Osteoblast (primary cell): ENCODE data around the gene CCDC88B. TPM values are rescaled to one million over a fixed set of nuclear protein-coding genes. Genes with fewer than 3 reads are reported as not detected.

Experiments used
- DNase-seq: peaks from one replicate; pipeline ENCODE4 v3.0.0; 2011; ENCODE audit warnings: low spot score, mixed read lengths; ENCODE audit not compliant: insufficient read length; ENCODE audit errors: missing footprints
- H2AFZ ChIP-seq: 2 replicates; pipeline ENCODE4 v1.6.0; 2011; ENCODE audit warnings: mild to moderate bottlenecking, low read length
- H3K27ac ChIP-seq: 2 replicates; pipeline ENCODE4 v1.5.1; 2011; ENCODE audit warnings: mild to moderate bottlenecking, low read depth, low read length, moderate library complexity
- H3K27me3 ChIP-seq: 2 replicates; pipeline ENCODE4 v1.6.0; 2012; ENCODE audit warnings: mild to moderate bottlenecking, control low read depth, inconsistent platforms, low read length, moderate library complexity; ENCODE audit not compliant: insufficient read depth
- H3K36me3 ChIP-seq: 2 replicates; pipeline ENCODE4 v1.5.1; 2011; ENCODE audit warnings: mild to moderate bottlenecking, low read length, control low read depth, moderate library complexity; ENCODE audit not compliant: insufficient read depth
- H3K4me1 ChIP-seq: 2 replicates; pipeline ENCODE4 v1.5.1; 2011; ENCODE audit warnings: mild to moderate bottlenecking, low read length, control low read depth, moderate library complexity; ENCODE audit not compliant: insufficient read depth
- H3K4me2 ChIP-seq: 2 replicates; pipeline ENCODE4 v1.6.0; 2011; ENCODE audit warnings: mild to moderate bottlenecking, low read length; ENCODE audit not compliant: insufficient read depth
- H3K4me3 ChIP-seq: fragments of 200-600 bp; sonication (generic); 3 replicates; pipeline ENCODE4 v1.5.1; 2012; ENCODE audit warnings: mild to moderate bottlenecking, low read length, inconsistent platforms; ENCODE audit not compliant: insufficient read depth
- H3K79me2 ChIP-seq: 2 replicates; pipeline ENCODE4 v1.6.0; 2012; ENCODE audit warnings: mild to moderate bottlenecking, low read length, control low read depth, inconsistent platforms; ENCODE audit not compliant: insufficient read depth
- H3K9me3 ChIP-seq: 2 replicates; pipeline ENCODE4 v1.5.1; 2011; ENCODE audit warnings: low read depth, low read length, control low read depth
- H4K20me1 ChIP-seq: 2 replicates; pipeline ENCODE4 v1.6.0; 2012; ENCODE audit warnings: mild to moderate bottlenecking, low read length, control low read depth; ENCODE audit not compliant: insufficient read depth
- CTCF ChIP-seq: IDR thresholded peaks from 2 replicates; pipeline ENCODE4 v1.5.1; 2011; ENCODE audit warnings: mild to moderate bottlenecking, low read depth, low read length, moderate library complexity; ENCODE audit errors: extremely low read depth
- total RNA-seq: library from RNA; depleted of rRNA; stranded (reverse); fragments of >200 nt; gene quantifications from 2 replicates; pipeline ENCODE4 v1.2.3, GENCODE V29; 2012

CCDC88B gene
- total RNA-seq, 1 donor: 1.4 TPM

- no peak overlapping the region for H3K27ac ChIP-seq
Observed at GRCh38 chr11:64356498-64357411, 16.8 kb downstream of the CCDC88B start.

GRCh38 chr11:64357446-64357845 is 17.4 kb downstream of the CCDC88B start:
- no peak overlapping the region for H3K4me3 ChIP-seq
- no peak overlapping the region for H3K27ac ChIP-seq
- peaks cover 16% of the 10 kb centered on the region for H3K79me2 ChIP-seq
- H3K36me3 ChIP-seq: peaks cover 10% of the 10 kb centered on the region
- peaks cover 27% of the 10 kb centered on the region for H3K4me1 ChIP-seq
- no peaks in the 10 kb centered on the region for H3K27me3 ChIP-seq
- no peak overlapping the region for H3K4me2 ChIP-seq
- H3K9me3 ChIP-seq: no peaks in the 10 kb centered on the region
- H4K20me1 ChIP-seq: peaks cover 5% of the 10 kb centered on the region
- TF ChIP-seq CTCF: no peak
- H2AFZ ChIP-seq: no peak overlapping the region
- DNase-seq: no peak

More at GRCh38 chr11:64356498-64357411, 16.8 kb downstream of the CCDC88B start:
- Histone ChIP-seq H3K9me3 (no peaks in the 10 kb centered on the region), H3K4me1 (peaks cover 27% of the 10 kb centered on the region), H3K36me3 (peaks cover 4% of the 10 kb centered on the region), H3K27me3 (no peaks in the 10 kb centered on the region), H3K79me2 (peaks cover 16% of the 10 kb centered on the region), H3K4me3 (no peak overlapping the region), H2AFZ (no peak overlapping the region), H4K20me1 (peaks cover 5% of the 10 kb centered on the region), H3K4me2 (no peak overlapping the region)
- peak; percentile 45 for TF ChIP-seq CTCF
- peak; percentile 95 for DNase-seq

GRCh38 chr11:64357904-64358535 is 18.0 kb downstream of the CCDC88B start:
- peak overlapping the region; percentile 85 for H2AFZ ChIP-seq

More at GRCh38 chr11:64357904-64358535, 18.0 kb downstream of the CCDC88B start:
- H3K27me3 ChIP-seq: no peaks in the 10 kb centered on the region
- no peak for TF ChIP-seq CTCF
- H3K27ac ChIP-seq: no peak overlapping the region
- peaks cover 5% of the 10 kb centered on the region for H4K20me1 ChIP-seq
- no peaks in the 10 kb centered on the region for H3K9me3 ChIP-seq
- DNase-seq: peak; percentile 91
- H3K4me3 ChIP-seq: peak overlapping the region; percentile 94
- peaks cover 15% of the 10 kb centered on the region for H3K36me3 ChIP-seq
- peaks cover 27% of the 10 kb centered on the region for H3K4me1 ChIP-seq
- H3K79me2 ChIP-seq: peaks cover 16% of the 10 kb centered on the region
- peak overlapping the region; percentile 94 for H3K4me2 ChIP-seq
